GM19099 (cell line): Measurements from ENCODE around the gene VPS41.

Experiments
- POLR2A ChIP-seq: IDR thresholded peaks from 3 replicates; pipeline ENCODE4 v1.6.1; 2011; ENCODE audit warnings: low read depth; ENCODE audit not compliant: insufficient read length; ENCODE audit errors: extremely low read depth

The VPS41 gene

GRCh38 chr7:38796626-38797501 lies 112.1 kb downstream of the VPS41 start:
- no peak for TF ChIP-seq POLR2A

GRCh38 chr7:38795593-38795992 lies 113.4 kb downstream of the VPS41 start:
- no peak for TF ChIP-seq POLR2A

GRCh38 chr7:38781991-38782390 lies 127.0 kb downstream of the VPS41 start:
- no peak for TF ChIP-seq POLR2A

- no peak for TF ChIP-seq POLR2A
These were observed 131.4 kb downstream of the VPS41 start for GRCh38 chr7:38777609-38778008.

- no peak for TF ChIP-seq POLR2A
These were observed 133.3 kb downstream of the VPS41 start for GRCh38 chr7:38775506-38776175.

- TF ChIP-seq POLR2A: no peak
These were observed 135.6 kb downstream of the VPS41 start for GRCh38 chr7:38773430-38773829.

GRCh38 chr7:38760226-38760625 lies 148.8 kb downstream of the VPS41 start:
- no peak for TF ChIP-seq POLR2A

- no peak for TF ChIP-seq POLR2A
These were observed 150.0 kb downstream of the VPS41 start for GRCh38 chr7:38759028-38759427.

- no peak for TF ChIP-seq POLR2A
These were observed 151.1 kb downstream of the VPS41 start for GRCh38 chr7:38757931-38758330.

- no peak for TF ChIP-seq POLR2A
These were observed 152.5 kb downstream of the VPS41 start for GRCh38 chr7:38756521-38756920.

- TF ChIP-seq POLR2A: no peak
These were observed 155.6 kb downstream of the VPS41 start for GRCh38 chr7:38753347-38753746.

GRCh38 chr7:38751416-38751815 lies 157.6 kb downstream of the VPS41 start:
- no peak for TF ChIP-seq POLR2A

GRCh38 chr7:38748056-38748610 lies 160.9 kb downstream of the VPS41 start:
- TF ChIP-seq POLR2A: no peak

GRCh38 chr7:38746438-38746837 lies 162.6 kb downstream of the VPS41 start:
- TF ChIP-seq POLR2A: no peak

- TF ChIP-seq POLR2A: no peak
These were observed 164.2 kb downstream of the VPS41 start for GRCh38 chr7:38744746-38745145.

GRCh38 chr7:38743899-38744298 lies 165.1 kb downstream of the VPS41 start:
- TF ChIP-seq POLR2A: no peak
